Measurements from ENCODE around the gene IGFL2. TPM values are rescaled to one million over a fixed set of nuclear protein-coding genes. Genes with fewer than 3 reads are reported as not detected.

The IGFL2 gene
- total RNA-seq, 2 donors from 2014 or later, result not detected

DNA sequence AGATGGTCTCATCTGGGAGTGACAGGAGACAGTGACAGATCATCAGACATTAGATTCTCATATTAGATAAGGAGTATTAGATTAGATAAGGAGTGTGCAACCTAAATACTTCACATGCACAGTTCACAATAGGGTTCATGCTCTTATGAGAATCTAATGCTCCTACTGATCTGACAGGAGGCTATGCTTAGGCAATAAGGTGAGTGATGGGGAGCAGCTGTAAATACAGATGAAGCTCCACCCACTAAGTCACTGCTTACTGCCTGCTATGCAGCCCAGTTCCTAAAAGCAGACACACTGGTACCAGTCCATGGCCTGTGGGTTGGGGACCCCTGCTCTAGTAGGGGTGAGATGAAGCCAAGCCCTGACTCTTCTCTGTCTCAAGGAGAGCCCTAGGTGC, 13.5 kb upstream of the IGFL2 start:
- no peak overlapping the region for H3K4me3 ChIP-seq
- DNase-seq (no peak), ATAC-seq (no peak)
- no peaks in the 10 kb centered on the region for H3K9me3 ChIP-seq
- H3K27ac ChIP-seq, result no peak overlapping the region
- intact Hi-C loops (cut with DNase I), result no loop called here
- TF ChIP-seq, protein P1, sequence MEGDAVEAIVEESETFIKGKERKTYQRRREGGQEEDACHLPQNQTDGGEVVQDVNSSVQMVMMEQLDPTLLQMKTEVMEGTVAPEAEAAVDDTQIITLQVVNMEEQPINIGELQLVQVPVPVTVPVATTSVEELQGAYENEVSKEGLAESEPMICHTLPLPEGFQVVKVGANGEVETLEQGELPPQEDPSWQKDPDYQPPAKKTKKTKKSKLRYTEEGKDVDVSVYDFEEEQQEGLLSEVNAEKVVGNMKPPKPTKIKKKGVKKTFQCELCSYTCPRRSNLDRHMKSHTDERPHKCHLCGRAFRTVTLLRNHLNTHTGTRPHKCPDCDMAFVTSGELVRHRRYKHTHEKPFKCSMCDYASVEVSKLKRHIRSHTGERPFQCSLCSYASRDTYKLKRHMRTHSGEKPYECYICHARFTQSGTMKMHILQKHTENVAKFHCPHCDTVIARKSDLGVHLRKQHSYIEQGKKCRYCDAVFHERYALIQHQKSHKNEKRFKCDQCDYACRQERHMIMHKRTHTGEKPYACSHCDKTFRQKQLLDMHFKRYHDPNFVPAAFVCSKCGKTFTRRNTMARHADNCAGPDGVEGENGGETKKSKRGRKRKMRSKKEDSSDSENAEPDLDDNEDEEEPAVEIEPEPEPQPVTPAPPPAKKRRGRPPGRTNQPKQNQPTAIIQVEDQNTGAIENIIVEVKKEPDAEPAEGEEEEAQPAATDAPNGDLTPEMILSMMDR (IDR thresholded peaks at IDR 0.05), result no peak
- no peak for TF ChIP-seq POLR2A (IDR thresholded peaks at IDR 0.05)
- peaks cover 25% of the 10 kb centered on the region for H3K4me1 ChIP-seq
- no peaks in the 10 kb centered on the region for H3K27me3 ChIP-seq
- no peaks in the 10 kb centered on the region for H3K36me3 ChIP-seq (replicated peaks in 1 of 2; ENCODE audit: insufficient read depth in 1 of 2, low read depth in 2 of 2)

DNA sequence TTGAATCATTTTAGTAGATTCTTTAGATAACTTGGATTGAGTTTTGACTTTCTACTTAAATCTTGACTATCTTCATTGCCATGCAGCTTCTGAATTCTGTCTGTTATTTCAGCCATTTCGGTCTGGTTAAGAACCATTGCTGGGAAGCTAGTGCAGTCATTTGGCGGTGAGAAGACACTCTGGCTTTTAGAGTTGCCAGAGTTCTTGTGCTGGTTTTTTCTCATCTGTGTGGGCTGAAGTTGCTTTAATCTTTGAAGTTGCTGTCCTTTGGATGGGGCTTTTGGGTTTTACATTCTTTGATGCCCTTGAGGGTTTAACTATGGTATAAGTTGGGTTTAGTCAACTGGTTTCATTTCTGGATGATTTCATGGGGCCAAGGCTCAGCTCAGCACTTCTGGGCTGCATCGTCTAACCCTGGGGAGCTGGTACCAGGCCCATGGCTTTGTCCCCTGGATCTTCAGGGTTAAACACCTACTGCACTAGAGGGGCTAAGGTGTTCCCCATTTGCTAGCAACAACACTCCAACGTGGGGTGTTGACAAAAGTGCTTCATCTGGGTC, 10.0 kb upstream of the IGFL2 start:
- intact Hi-C loops (cut with DNase I), result no loop called here

DNA sequence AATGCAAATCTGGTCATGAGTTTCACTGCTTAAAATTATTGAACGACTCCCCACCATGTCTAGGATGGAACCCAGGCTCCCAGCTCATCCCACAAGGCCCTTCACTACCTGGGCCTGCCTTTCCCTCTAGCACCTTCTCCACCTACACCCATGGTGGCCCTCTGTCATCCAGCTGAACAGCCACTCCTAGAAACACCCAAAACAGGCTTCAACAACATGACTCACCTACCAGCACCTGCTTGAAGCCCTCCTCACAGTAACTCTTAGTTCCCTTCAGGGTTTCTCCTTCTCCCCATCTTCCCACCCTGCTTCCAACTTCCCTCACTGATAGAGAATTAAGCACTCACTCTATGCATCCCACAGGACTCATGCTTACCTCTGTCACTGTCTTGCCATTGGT, 6.6 kb upstream of the IGFL2 start:
- no peaks in the 10 kb centered on the region for H3K36me3 ChIP-seq (replicated peaks in 1 of 2; ENCODE audit: insufficient read depth in 1 of 2, low read depth in 2 of 2)
- no peaks in the 10 kb centered on the region for H3K27me3 ChIP-seq
- no peak overlapping the region for H3K4me3 ChIP-seq
- intact Hi-C loops (cut with DNase I), result no loop called here
- TF ChIP-seq POLR2A (IDR thresholded peaks at IDR 0.05), result no peak
- TF ChIP-seq, protein P1 (IDR thresholded peaks at IDR 0.05), result no peak
- ATAC-seq (no peak), DNase-seq (no peak)
- no peaks in the 10 kb centered on the region for H3K4me1 ChIP-seq
- 33 to 52% methylated on average over 1 of the region's 1 CpG for WGBS, 2 donors
- no peak overlapping the region for H3K27ac ChIP-seq
- no peaks in the 10 kb centered on the region for H3K9me3 ChIP-seq

More for the DNA sequence above, 10.0 kb upstream of the IGFL2 start:
- Histone ChIP-seq H3K4me1 (peaks cover 22% of the 10 kb centered on the region), H3K27ac (no peak overlapping the region), H3K4me3 (no peak overlapping the region), H3K9me3 (no peaks in the 10 kb centered on the region), H3K27me3 (no peaks in the 10 kb centered on the region), H3K36me3 (replicated peaks in 1 of 2; ENCODE audit: insufficient read depth in 1 of 2, low read depth in 2 of 2) (no peaks in the 10 kb centered on the region)
- ATAC-seq (no peak), DNase-seq (no peak)
- no peak for TF ChIP-seq POLR2A (IDR thresholded peaks at IDR 0.05)
- TF ChIP-seq, protein P1 (IDR thresholded peaks at IDR 0.05), result no peak
- 65 to 96% methylated on average over 3 to 4 of the region's 4 CpGs for WGBS, 2 donors

DNA sequence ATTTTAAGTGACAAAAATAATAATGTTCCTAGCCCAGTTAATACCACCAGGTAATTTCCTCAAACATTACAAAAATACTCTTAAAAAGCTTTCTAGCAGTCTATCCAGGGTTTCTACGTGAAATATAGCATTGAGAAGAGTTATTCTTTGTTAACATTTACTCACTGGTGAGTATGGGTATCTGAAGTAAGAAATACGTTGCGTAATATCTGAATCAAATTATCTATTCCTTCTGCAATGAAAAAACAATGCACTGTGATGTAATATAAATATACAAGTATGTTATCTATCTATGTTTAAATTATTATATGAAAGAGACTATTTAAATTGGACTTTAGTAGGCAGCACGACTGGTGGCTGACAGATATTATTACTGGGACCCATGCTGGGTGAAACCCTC, 5.7 kb upstream of the IGFL2 start:
- TF ChIP-seq POLR2A (IDR thresholded peaks at IDR 0.05), result no peak
- TF ChIP-seq, protein P1 (IDR thresholded peaks at IDR 0.05), result no peak
- intact Hi-C loops (cut with DNase I), result no loop called here
- H3K4me3 ChIP-seq, result no peak overlapping the region
- ATAC-seq (no peak), DNase-seq (no peak)
- 57 to 72% methylated on average over 4 of the region's 4 CpGs for WGBS, 2 donors
- H3K4me1 ChIP-seq, result no peaks in the 10 kb centered on the region
- H3K9me3 ChIP-seq, result no peaks in the 10 kb centered on the region
- no peaks in the 10 kb centered on the region for H3K36me3 ChIP-seq (replicated peaks in 1 of 2; ENCODE audit: insufficient read depth in 1 of 2, low read depth in 2 of 2)
- H3K27me3 ChIP-seq, result no peaks in the 10 kb centered on the region
- no peak overlapping the region for H3K27ac ChIP-seq

DNA sequence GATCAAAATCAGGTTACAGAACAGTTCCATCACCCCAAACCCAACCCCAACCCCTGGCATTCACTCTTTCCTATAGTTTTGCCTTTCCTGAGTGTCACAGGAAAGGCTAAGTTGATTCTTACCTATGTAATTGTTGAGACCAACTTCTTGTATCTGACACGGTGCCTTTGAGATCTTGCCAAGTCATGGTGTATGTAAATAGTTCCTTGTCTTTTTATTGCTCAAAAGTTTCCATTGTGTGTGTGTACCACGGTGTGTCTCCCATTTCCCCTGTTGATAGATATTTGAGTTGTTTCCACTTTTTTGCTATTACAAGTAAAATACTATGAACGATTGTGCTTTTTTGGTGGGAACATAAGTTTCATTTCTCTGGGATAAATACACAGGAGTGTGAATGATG, 3.3 kb upstream of the IGFL2 start:
- DNase-seq, result no peak
- WGBS, 2 donors, result 16 to 34% methylated on average over 3 of the region's 3 CpGs
- H3K4me3 ChIP-seq, result no peak overlapping the region

More for the DNA sequence above, 3.3 kb upstream of the IGFL2 start:
- no peak for ATAC-seq
- TF ChIP-seq, protein P1 (IDR thresholded peaks at IDR 0.05), result no peak
- no peak for TF ChIP-seq POLR2A (IDR thresholded peaks at IDR 0.05)
- Histone ChIP-seq H3K27ac (no peak overlapping the region), H3K27me3 (no peaks in the 10 kb centered on the region), H3K36me3 (replicated peaks in 1 of 2; ENCODE audit: insufficient read depth in 1 of 2, low read depth in 2 of 2) (no peaks in the 10 kb centered on the region), H3K9me3 (no peaks in the 10 kb centered on the region), H3K4me1 (no peaks in the 10 kb centered on the region)
- intact Hi-C loops (cut with DNase I), result no loop called here
